Neutrophil (primary cell): Measurements from ENCODE around the gene NNMT.

ENCODE experiments used
- H3K27ac ChIP-seq: fragments of 200-600 bp; sonication (generic); 2 replicates; pipeline ENCODE4 v1.5.1; 2016; ENCODE audit warnings: mild to moderate bottlenecking, moderate library complexity
- H3K27me3 ChIP-seq: fragments of 200-600 bp; sonication (generic); 2 replicates; pipeline ENCODE4 v1.6.0; 2016; ENCODE audit warnings: mild to moderate bottlenecking
- H3K36me3 ChIP-seq: fragments of 200-600 bp; sonication (generic); 2 replicates; pipeline ENCODE4 v1.5.1; 2017
- H3K4me1 ChIP-seq, 2 experiments: fragments of 200-600 bp in 1 of 2; sonication (generic) in 1 of 2; 1 replicate in 1 of 2; 2 replicates in 1 of 2; pipeline versions ENCODE4 v1.5.1 to v1.6.1; 2013 to 2016; ENCODE audit warnings: low read depth in 1 of 2, low read length in 1 of 2, mild to moderate bottlenecking in 1 of 2, moderate library complexity in 1 of 2; ENCODE audit not compliant: control insufficient read depth in 1 of 2, insufficient read depth in 1 of 2
- H3K4me3 ChIP-seq, 2 experiments: fragments of 200-600 bp in 1 of 2; sonication (generic) in 1 of 2; 1 replicate in 1 of 2; 2 replicates in 1 of 2; pipeline ENCODE4 v1.5.1; 2013 to 2016; ENCODE audit warnings: low read depth in 1 of 2, low read length in 1 of 2, mild to moderate bottlenecking in 1 of 2, moderate library complexity in 1 of 2
- H3K9me3 ChIP-seq: fragments of 200-600 bp; sonication (generic); 2 replicates; pipeline ENCODE4 v1.5.1; 2016
- CTCF ChIP-seq: fragments of 200-600 bp; sonication (generic); IDR thresholded peaks from 2 replicates; pipeline ENCODE4 v1.5.1; 2016; ENCODE audit warnings: antibody characterized with exemption

The NNMT gene

GRCh38 chr11:114264381-114264780, 31.8 kb upstream of the NNMT start:
- TF ChIP-seq CTCF: no peak
- Histone ChIP-seq H3K4me3 (no peak overlapping the region), H3K27me3 (peaks cover 41% of the 10 kb centered on the region), H3K27ac (no peak overlapping the region), H3K36me3 (no peaks in the 10 kb centered on the region), H3K9me3 (no peaks in the 10 kb centered on the region), H3K4me1 (no peaks in the 10 kb centered on the region)

- no peaks in the 10 kb centered on the region for H3K9me3 ChIP-seq
- no peak for TF ChIP-seq CTCF
- no peak overlapping the region for H3K4me3 ChIP-seq
Measured at GRCh38 chr11:114265122-114265878, 30.9 kb upstream of the NNMT start.

GRCh38 chr11:114269498-114269897, 26.7 kb upstream of the NNMT start:
- no peaks in the 10 kb centered on the region for H3K9me3 ChIP-seq
- peaks cover 65% of the 10 kb centered on the region for H3K27me3 ChIP-seq
- H3K4me3 ChIP-seq: no peak overlapping the region
- H3K4me1 ChIP-seq: no peaks in the 10 kb centered on the region
- no peaks in the 10 kb centered on the region for H3K36me3 ChIP-seq
- H3K27ac ChIP-seq: no peak overlapping the region
- TF ChIP-seq CTCF: no peak

More at GRCh38 chr11:114265122-114265878, 30.9 kb upstream of the NNMT start:
- no peaks in the 10 kb centered on the region for H3K36me3 ChIP-seq
- peaks cover 43% of the 10 kb centered on the region for H3K27me3 ChIP-seq
- H3K4me1 ChIP-seq: no peaks in the 10 kb centered on the region
- H3K27ac ChIP-seq: no peak overlapping the region

GRCh38 chr11:114270531-114271270, 25.5 kb upstream of the NNMT start:
- H3K4me3 ChIP-seq: no peak overlapping the region
- H3K36me3 ChIP-seq: no peaks in the 10 kb centered on the region
- no peaks in the 10 kb centered on the region for H3K4me1 ChIP-seq
- H3K27me3 ChIP-seq: peaks cover 66% of the 10 kb centered on the region
- TF ChIP-seq CTCF: no peak
- no peak overlapping the region for H3K27ac ChIP-seq
- H3K9me3 ChIP-seq: no peaks in the 10 kb centered on the region

- no peak for TF ChIP-seq CTCF
- H3K27ac ChIP-seq: no peak overlapping the region
- no peaks in the 10 kb centered on the region for H3K36me3 ChIP-seq
- no peak overlapping the region for H3K4me3 ChIP-seq
- H3K27me3 ChIP-seq: peaks cover 73% of the 10 kb centered on the region
- no peaks in the 10 kb centered on the region for H3K9me3 ChIP-seq
- H3K4me1 ChIP-seq: no peaks in the 10 kb centered on the region
Measured at GRCh38 chr11:114271316-114271715, 24.9 kb upstream of the NNMT start.
